GM12878 (cell line): ENCODE data around the gene PRKCE. TPM values are rescaled to one million over a fixed set of nuclear protein-coding genes. Genes with fewer than 3 reads are reported as not detected.

ENCODE experiments used
- MYC ChIP-seq: IDR thresholded peaks from 2 replicates; pipeline ENCODE4 v1.6.1; 2011; ENCODE audit warnings: mild to moderate bottlenecking, low read length, moderate library complexity, inconsistent platforms; ENCODE audit not compliant: insufficient read depth, insufficient replicate concordance, insufficient read length, severe bottlenecking
- NBN ChIP-seq: fragments of 450-650 bp; IDR thresholded peaks from 2 replicates; pipeline ENCODE4 v1.6.1; 2016
- polyA plus RNA-seq, 11 experiments: library from polyadenylated mRNA; depleted of rRNA in 4 of 11; unstranded in 6 of 11; stranded (reverse) in 5 of 11; fragments of >200 nt; fragmentation: Nextera tagmentation in 4 of 11; fragmentation: Illumina TruSeq in 1 of 11; extraction: Ambion mirVana in 4 of 11; extraction: Trizol in 1 of 11; gene quantifications; 1 replicate in 1 of 11; 2 replicates in 10 of 11; pipeline versions ENCODE4 v1.2.1 to v1.2.3, GENCODE V29; 2011 to 2016; ENCODE audit warnings: inconsistent platforms in 2 of 11, missing spikeins in 2 of 11, low read depth in 1 of 11
- total RNA-seq, 4 experiments: library from RNA; depleted of rRNA in 3 of 4; stranded (reverse); fragments of >200 nt in 3 of 4; fragmentation: Illumina TruSeq in 1 of 4; extraction: Trizol in 1 of 4; gene quantifications; 2 replicates each; pipeline versions ENCODE4 v1.2.1 to v1.2.3, GENCODE V29; 2013 to 2021
- TF ChIP-seq, protein P1 (sequence below): IDR thresholded peaks from 2 replicates; pipeline ENCODE4 v1.6.1; 2012; ENCODE audit warnings: improper control_type of control experiment, low read depth, low read length; ENCODE audit not compliant: insufficient replicate concordance
- TF ChIP-seq, protein P2 (sequence below): fragments of 150-350 bp; IDR thresholded peaks from 2 replicates; pipeline ENCODE4 v1.6.1; 2016; ENCODE audit warnings: low read depth, low read length

PRKCE gene
- total and polyA plus RNA-seq, 10 of the 15 experiments (the other 5 are each of a cell fraction or from before 2014, with no cell fraction given), result 2.6 to 28.2 (median 11.3) TPM

DNA sequence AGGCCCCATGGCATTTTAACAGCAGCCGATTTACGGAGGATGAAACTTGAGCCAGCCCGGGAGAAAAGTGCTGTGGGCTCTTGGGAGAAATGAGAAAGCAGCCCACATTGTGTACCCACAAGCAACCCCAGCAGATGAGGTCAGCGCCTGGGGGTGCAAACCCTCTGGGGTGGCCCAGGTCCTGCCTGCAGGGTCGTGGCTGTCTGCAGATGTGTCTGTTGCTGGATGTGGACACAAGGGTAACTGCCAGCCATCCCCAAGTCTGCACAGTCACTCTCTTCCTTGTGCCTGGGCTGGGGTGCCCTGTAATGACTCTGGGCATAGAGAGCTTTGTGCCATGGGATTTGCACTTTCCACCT is 170.8 kb downstream of the PRKCE start (continued):
- TF ChIP-seq, protein P1, sequence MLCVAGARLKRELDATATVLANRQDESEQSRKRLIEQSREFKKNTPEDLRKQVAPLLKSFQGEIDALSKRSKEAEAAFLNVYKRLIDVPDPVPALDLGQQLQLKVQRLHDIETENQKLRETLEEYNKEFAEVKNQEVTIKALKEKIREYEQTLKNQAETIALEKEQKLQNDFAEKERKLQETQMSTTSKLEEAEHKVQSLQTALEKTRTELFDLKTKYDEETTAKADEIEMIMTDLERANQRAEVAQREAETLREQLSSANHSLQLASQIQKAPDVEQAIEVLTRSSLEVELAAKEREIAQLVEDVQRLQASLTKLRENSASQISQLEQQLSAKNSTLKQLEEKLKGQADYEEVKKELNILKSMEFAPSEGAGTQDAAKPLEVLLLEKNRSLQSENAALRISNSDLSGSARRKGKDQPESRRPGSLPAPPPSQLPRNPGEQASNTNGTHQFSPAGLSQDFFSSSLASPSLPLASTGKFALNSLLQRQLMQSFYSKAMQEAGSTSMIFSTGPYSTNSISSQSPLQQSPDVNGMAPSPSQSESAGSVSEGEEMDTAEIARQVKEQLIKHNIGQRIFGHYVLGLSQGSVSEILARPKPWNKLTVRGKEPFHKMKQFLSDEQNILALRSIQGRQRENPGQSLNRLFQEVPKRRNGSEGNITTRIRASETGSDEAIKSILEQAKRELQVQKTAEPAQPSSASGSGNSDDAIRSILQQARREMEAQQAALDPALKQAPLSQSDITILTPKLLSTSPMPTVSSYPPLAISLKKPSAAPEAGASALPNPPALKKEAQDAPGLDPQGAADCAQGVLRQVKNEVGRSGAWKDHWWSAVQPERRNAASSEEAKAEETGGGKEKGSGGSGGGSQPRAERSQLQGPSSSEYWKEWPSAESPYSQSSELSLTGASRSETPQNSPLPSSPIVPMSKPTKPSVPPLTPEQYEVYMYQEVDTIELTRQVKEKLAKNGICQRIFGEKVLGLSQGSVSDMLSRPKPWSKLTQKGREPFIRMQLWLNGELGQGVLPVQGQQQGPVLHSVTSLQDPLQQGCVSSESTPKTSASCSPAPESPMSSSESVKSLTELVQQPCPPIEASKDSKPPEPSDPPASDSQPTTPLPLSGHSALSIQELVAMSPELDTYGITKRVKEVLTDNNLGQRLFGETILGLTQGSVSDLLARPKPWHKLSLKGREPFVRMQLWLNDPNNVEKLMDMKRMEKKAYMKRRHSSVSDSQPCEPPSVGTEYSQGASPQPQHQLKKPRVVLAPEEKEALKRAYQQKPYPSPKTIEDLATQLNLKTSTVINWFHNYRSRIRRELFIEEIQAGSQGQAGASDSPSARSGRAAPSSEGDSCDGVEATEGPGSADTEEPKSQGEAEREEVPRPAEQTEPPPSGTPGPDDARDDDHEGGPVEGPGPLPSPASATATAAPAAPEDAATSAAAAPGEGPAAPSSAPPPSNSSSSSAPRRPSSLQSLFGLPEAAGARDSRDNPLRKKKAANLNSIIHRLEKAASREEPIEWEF, result no peak
- TF ChIP-seq MYC, result no peak
- TF ChIP-seq, protein P2, sequence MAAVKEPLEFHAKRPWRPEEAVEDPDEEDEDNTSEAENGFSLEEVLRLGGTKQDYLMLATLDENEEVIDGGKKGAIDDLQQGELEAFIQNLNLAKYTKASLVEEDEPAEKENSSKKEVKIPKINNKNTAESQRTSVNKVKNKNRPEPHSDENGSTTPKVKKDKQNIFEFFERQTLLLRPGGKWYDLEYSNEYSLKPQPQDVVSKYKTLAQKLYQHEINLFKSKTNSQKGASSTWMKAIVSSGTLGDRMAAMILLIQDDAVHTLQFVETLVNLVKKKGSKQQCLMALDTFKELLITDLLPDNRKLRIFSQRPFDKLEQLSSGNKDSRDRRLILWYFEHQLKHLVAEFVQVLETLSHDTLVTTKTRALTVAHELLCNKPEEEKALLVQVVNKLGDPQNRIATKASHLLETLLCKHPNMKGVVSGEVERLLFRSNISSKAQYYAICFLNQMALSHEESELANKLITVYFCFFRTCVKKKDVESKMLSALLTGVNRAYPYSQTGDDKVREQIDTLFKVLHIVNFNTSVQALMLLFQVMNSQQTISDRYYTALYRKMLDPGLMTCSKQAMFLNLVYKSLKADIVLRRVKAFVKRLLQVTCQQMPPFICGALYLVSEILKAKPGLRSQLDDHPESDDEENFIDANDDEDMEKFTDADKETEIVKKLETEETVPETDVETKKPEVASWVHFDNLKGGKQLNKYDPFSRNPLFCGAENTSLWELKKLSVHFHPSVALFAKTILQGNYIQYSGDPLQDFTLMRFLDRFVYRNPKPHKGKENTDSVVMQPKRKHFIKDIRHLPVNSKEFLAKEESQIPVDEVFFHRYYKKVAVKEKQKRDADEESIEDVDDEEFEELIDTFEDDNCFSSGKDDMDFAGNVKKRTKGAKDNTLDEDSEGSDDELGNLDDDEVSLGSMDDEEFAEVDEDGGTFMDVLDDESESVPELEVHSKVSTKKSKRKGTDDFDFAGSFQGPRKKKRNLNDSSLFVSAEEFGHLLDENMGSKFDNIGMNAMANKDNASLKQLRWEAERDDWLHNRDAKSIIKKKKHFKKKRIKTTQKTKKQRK, result no peak
- no peak for TF ChIP-seq NBN
